Hepatocyte (in vitro differentiated cells): ENCODE measurements around the gene IGFL2. TPM values are rescaled to one million over a fixed set of nuclear protein-coding genes. Genes with fewer than 3 reads are reported as not detected.

Source experiments
- DNase-seq: peaks from one replicate; pipeline ENCODE4 v3.0.0-alpha.2; 2016; ENCODE audit warnings: low spot score
- H2AFZ ChIP-seq: fragments of 200-600 bp; sonication (generic); 2 replicates; pipeline ENCODE4 v1.6.0; 2016; ENCODE audit warnings: antibody characterized with exemption, mild to moderate bottlenecking
- H3K27ac ChIP-seq: fragments of 200-600 bp; sonication (generic); 2 replicates; pipeline ENCODE4 v1.5.1; 2016; ENCODE audit warnings: mild to moderate bottlenecking
- H3K27me3 ChIP-seq: fragments of 200-600 bp; sonication (generic); 2 replicates; pipeline ENCODE4 v1.6.1; 2016
- H3K36me3 ChIP-seq: fragments of 200-600 bp; sonication (generic); replicated peaks from 2 replicates; pipeline ENCODE4 v1.5.1; 2016; ENCODE audit warnings: low read depth; ENCODE audit not compliant: insufficient read depth
- H3K4me1 ChIP-seq: fragments of 200-600 bp; sonication (generic); 2 replicates; pipeline ENCODE4 v1.5.1; 2016; ENCODE audit warnings: mild to moderate bottlenecking, moderate library complexity; ENCODE audit not compliant: insufficient read depth
- H3K4me2 ChIP-seq: fragments of 200-600 bp; sonication (generic); 2 replicates; pipeline ENCODE4 v1.6.0; 2016
- H3K4me3 ChIP-seq: fragments of 200-600 bp; sonication (generic); 2 replicates; pipeline ENCODE4 v1.5.1; 2016; ENCODE audit warnings: mild to moderate bottlenecking
- H3K79me2 ChIP-seq: fragments of 200-600 bp; sonication (generic); 2 replicates; pipeline ENCODE4 v1.6.0; 2017; ENCODE audit warnings: mild to moderate bottlenecking
- H3K9me2 ChIP-seq: fragments of 200-600 bp; sonication (generic); replicated peaks from 2 replicates; pipeline ENCODE4 v1.6.0; 2017; ENCODE audit warnings: mild to moderate bottlenecking; ENCODE audit not compliant: insufficient read depth
- H3K9me3 ChIP-seq: fragments of 200-600 bp; sonication (generic); 2 replicates; pipeline ENCODE4 v1.5.1; 2016; ENCODE audit warnings: low read depth, mild to moderate bottlenecking
- H4K20me1 ChIP-seq: fragments of 200-600 bp; sonication (generic); 2 replicates; pipeline ENCODE4 v1.6.0; 2016; ENCODE audit warnings: mild to moderate bottlenecking; ENCODE audit not compliant: insufficient read depth, poor library complexity, severe bottlenecking
- CTCF ChIP-seq: fragments of 200-600 bp; sonication (generic); IDR thresholded peaks from 2 replicates; pipeline ENCODE4 v1.5.1; 2016; ENCODE audit warnings: antibody characterized with exemption, mild to moderate bottlenecking; ENCODE audit not compliant: poor library complexity
- EZH2 ChIP-seq: fragments of 200-600 bp; sonication (generic); IDR thresholded peaks from 2 replicates; pipeline ENCODE4 v1.6.1; 2016; ENCODE audit warnings: antibody characterized with exemption, mild to moderate bottlenecking, borderline replicate concordance
- EZH2phosphoT487 ChIP-seq: fragments of 200-600 bp; sonication (generic); IDR thresholded peaks from one replicate; pipeline ENCODE4 v1.6.1; 2018; ENCODE audit warnings: antibody characterized with exemption, mild to moderate bottlenecking, low read depth, moderate library complexity; ENCODE audit not compliant: unreplicated experiment, severe bottlenecking
- WGBS: methylation state at CpG from one replicate; pipeline ENCODE4 v1.1.6; 2016; ENCODE audit warnings: low lambda C conversion rate; ENCODE audit errors: missing lambda C conversion rate; 5-methylcytosine and 5-hydroxymethylcytosine counted together
- polyA plus RNA-seq: library from polyadenylated mRNA; unstranded; fragments of >200 nt; fragmentation: Nextera tagmentation; extraction: Ambion mirVana; gene quantifications from 2 replicates; pipeline ENCODE4 v1.2.1, GENCODE V29; 2016
- total RNA-seq: library from RNA; depleted of rRNA; stranded (reverse); fragments of >200 nt; gene quantifications from 2 replicates; pipeline ENCODE4 v1.2.3, GENCODE V29; 2014

IGFL2 gene
- total and polyA plus RNA-seq, 2 experiments from 2014 or later, result 15.2 to 22.9 TPM

- H3K4me3 ChIP-seq, result no peak overlapping the region
- no peak overlapping the region for H2AFZ ChIP-seq
- no peak for DNase-seq
- no peak overlapping the region for H3K4me2 ChIP-seq
- no peak overlapping the region for H3K27ac ChIP-seq
- no peaks in the 10 kb centered on the region for H3K9me3 ChIP-seq
- H3K79me2 ChIP-seq, result no peaks in the 10 kb centered on the region
- no peaks in the 10 kb centered on the region for H4K20me1 ChIP-seq
- H3K36me3 ChIP-seq, result no peaks in the 10 kb centered on the region
- H3K9me2 ChIP-seq, result no peaks in the 10 kb centered on the region
- TF ChIP-seq CTCF (no peak), EZH2 (no peak)
- WGBS, result 69% methylated on average over 8 of the region's 8 CpGs
- H3K27me3 ChIP-seq, result no peaks in the 10 kb centered on the region
- no peaks in the 10 kb centered on the region for H3K4me1 ChIP-seq
Measured at GRCh38 chr19:46173886-46174480, 25.9 kb downstream of the IGFL2 start.

- Histone ChIP-seq H3K36me3 (no peaks in the 10 kb centered on the region), H3K9me2 (no peaks in the 10 kb centered on the region), H4K20me1 (no peaks in the 10 kb centered on the region), H3K4me2 (no peak overlapping the region), H3K79me2 (no peaks in the 10 kb centered on the region), H3K4me1 (no peaks in the 10 kb centered on the region), H2AFZ (no peak overlapping the region), H3K27me3 (no peaks in the 10 kb centered on the region), H3K9me3 (no peaks in the 10 kb centered on the region), H3K4me3 (no peak overlapping the region), H3K27ac (no peak overlapping the region)
- no peak for DNase-seq
- WGBS, result 89% methylated on average over 7 of the region's 7 CpGs
- no peak for TF ChIP-seq CTCF
Measured at GRCh38 chr19:46176116-46176860, 28.2 kb downstream of the IGFL2 start.

GRCh38 chr19:46179076-46179759, 31.2 kb downstream of the IGFL2 start:
- Histone ChIP-seq H3K9me2 (no peaks in the 10 kb centered on the region), H3K36me3 (no peaks in the 10 kb centered on the region), H3K4me1 (no peaks in the 10 kb centered on the region), H3K4me3 (no peak overlapping the region), H2AFZ (no peak overlapping the region), H3K4me2 (no peak overlapping the region), H3K79me2 (no peaks in the 10 kb centered on the region), H3K27ac (no peak overlapping the region), H3K27me3 (no peaks in the 10 kb centered on the region), H4K20me1 (no peaks in the 10 kb centered on the region), H3K9me3 (no peaks in the 10 kb centered on the region)
- WGBS, result 60% methylated on average over 7 of the region's 9 CpGs
- DNase-seq, result no peak
- no peak for TF ChIP-seq EZH2
- TF ChIP-seq CTCF, result no peak
- TF ChIP-seq EZH2phosphoT487, result no peak
